HL-60 (cell line): Measurements from ENCODE around the gene EXD1.

Source experiments
- DNase-seq, 2 experiments: peaks; one replicate each; pipeline ENCODE4 v3.0.0-alpha.2; 2010 to 2020; ENCODE audit warnings: low read depth in 1 of 2, low spot score in 1 of 2
- H3K27ac ChIP-seq: fragments of 250-450 bp; sonication (Bioruptor Pico); replicated peaks from 2 replicates; pipeline ENCODE4 v1.5.1; 2020; ENCODE audit warnings: mild to moderate bottlenecking, moderate library complexity
- H3K27me3 ChIP-seq: fragments of 250-450 bp; sonication (Bioruptor Pico); 2 replicates; pipeline ENCODE4 v1.5.1; 2021; ENCODE audit warnings: mild to moderate bottlenecking, moderate library complexity; ENCODE audit not compliant: insufficient read depth, poor library complexity, severe bottlenecking
- H3K4me3 ChIP-seq: replicated peaks from 2 replicates; pipeline ENCODE4 v1.5.1; 2011; ENCODE audit warnings: mild to moderate bottlenecking, control low read depth, low read length; ENCODE audit not compliant: insufficient read depth
- CTCF ChIP-seq: IDR thresholded peaks from one replicate; pipeline ENCODE4 v1.5.1; 2011; ENCODE audit warnings: low read length, control low read depth, inconsistent platforms; ENCODE audit not compliant: insufficient read depth
- GABPA ChIP-seq: IDR thresholded peaks from 2 replicates; pipeline ENCODE4 v1.6.1; 2012; ENCODE audit warnings: low read depth
- POLR2AphosphoS5 ChIP-seq: IDR thresholded peaks from 2 replicates; pipeline ENCODE4 v1.6.1; 2012; ENCODE audit warnings: low read depth
- REST ChIP-seq: IDR thresholded peaks from 2 replicates; pipeline ENCODE4 v1.6.1; 2012; ENCODE audit warnings: low read depth; ENCODE audit not compliant: insufficient replicate concordance
- SPI1 ChIP-seq: IDR thresholded peaks from 2 replicates; pipeline ENCODE4 v1.6.1; 2012; ENCODE audit warnings: low read depth, mild to moderate bottlenecking, borderline replicate concordance
- long read RNA-seq: library from polyadenylated mRNA; unstranded; transcript quantifications from one replicate; pipeline ENCODE4 v2.0.0, GENCODE V29; 2020

Gene EXD1, protein sequence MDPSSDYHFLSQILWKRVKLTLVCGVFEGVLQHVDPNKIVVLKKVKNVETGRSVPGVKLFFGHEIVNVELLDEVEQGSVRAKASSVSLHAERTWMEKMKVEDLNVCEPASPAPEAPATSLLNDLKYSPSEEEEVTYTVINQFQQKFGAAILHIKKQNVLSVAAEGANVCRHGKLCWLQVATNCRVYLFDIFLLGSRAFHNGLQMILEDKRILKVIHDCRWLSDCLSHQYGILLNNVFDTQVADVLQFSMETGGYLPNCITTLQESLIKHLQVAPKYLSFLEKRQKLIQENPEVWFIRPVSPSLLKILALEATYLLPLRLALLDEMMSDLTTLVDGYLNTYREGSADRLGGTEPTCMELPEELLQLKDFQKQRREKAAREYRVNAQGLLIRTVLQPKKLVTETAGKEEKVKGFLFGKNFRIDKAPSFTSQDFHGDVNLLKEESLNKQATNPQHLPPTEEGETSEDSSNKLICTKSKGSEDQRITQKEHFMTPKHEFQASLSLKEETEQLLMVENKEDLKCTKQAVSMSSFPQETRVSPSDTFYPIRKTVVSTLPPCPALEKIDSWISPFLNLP
- long read RNA-seq: 0 reads

DNA sequence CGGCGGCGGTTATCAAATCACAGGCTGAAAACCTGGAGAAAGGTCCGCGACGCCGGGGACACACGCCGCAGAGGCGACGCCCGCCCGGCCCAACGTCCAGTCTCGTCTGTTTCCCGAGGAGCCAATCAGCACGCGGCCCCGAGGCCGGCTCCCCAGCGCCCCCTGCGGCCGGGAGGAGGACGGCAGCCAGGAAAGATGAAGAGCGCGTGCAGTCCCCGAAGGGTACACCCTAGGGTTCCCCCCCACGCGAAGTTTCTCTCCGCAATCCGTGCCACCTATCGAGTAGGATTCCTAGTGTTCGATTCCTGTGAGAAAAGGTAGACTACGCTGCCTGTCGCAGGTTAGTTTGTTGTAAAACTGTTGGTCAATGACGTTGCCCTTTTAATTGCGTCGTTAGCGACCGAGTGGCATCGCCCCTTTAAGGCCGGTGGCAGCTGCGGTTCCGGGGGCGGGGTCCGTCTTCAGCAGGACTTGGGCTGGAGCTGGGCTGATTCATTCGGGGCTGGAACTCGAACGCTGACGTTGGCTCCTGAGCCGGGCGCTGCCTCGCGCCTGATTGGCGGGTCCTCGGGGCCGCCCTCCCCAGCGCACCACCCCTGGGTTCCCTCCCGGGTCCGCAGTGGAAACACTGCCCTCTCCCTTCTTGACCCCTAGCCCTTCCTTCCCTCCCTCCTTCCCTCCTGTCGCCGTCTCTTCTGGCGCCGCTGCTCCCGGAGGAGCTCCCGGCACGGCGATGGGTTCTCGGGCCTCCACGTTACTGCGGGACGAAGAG lies at the start of gene EXD1, which contains the start of gene CHP1:
Gene EXD1 (minus strand): TSS at position 108 of the 772 bp plus-strand sequence. CDS start 4,182 bp downstream, outside the sequence.
Gene CHP1 (plus strand): TSS at position 619 of the 772 bp plus-strand sequence. CDS start 115 bp downstream, at position 734.
- peak within 1 kb of the TSS; percentile 76 for H3K27ac ChIP-seq
- peak; percentile 98 for DNase-seq
- peak within 1 kb of the TSS; percentile 93 for H3K4me3 ChIP-seq
- H3K27me3 ChIP-seq: no peaks in the 10 kb centered on the region
- TF ChIP-seq REST (peak; percentile 39), POLR2AphosphoS5 (no peak), SPI1 (no peak), GABPA (no peak), CTCF (peak; percentile 62)

DNA sequence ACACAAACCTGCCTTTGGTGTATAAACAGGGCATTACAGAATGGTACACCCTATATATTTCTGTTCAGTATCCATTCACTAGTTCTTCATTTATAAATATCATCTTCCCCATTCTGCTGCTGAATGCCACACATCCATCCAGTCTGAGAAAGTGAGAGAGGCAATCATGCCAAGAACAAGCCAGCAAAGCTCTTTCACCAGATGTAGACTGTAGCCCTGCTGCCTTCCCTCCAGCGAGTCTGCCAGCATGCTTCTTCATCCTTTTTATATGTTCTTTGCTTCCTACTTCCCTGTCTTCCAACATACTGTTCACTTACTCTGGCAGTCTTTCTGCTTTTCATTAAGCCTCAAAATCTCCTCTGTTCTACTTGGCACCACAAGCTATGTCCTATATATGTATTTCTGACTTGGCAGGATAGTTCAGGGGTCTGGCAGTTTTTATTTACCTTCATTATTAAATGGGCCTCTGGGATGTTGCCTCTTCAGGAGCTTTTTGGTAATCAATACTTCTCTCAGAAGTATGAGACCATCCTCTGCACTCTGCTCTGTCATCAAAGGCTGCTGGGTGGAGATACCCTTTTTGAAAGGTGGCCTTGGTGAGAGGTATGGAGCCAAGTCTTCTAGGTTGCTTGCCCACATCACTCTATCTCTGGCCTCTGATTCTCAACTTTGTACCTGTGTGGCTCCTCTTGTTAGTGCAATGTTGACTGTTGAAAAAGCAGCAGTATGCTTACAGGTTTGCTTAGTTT lies 49.2 kb upstream of the EXD1 start:
- H3K27me3 ChIP-seq: no peaks in the 10 kb centered on the region
- H3K4me3 ChIP-seq: no peak overlapping the region
- H3K27ac ChIP-seq: peak overlapping the region; percentile 86
- DNase-seq: peak in 1 of 2 experiments; percentile 61
- no peak for TF ChIP-seq POLR2AphosphoS5
- no peak for TF ChIP-seq SPI1
- TF ChIP-seq CTCF: no peak
- no peak for TF ChIP-seq REST
- TF ChIP-seq GABPA: no peak

- H3K27me3 ChIP-seq: no peaks in the 10 kb centered on the region
- TF ChIP-seq SPI1: peak; percentile 71; the same call in 1 of the 2 replicates
- no peak for TF ChIP-seq POLR2AphosphoS5
- no peak overlapping the region for H3K4me3 ChIP-seq
- DNase-seq: peak in 1 of 2 experiments; percentile 76
- peak overlapping the region; percentile 86 for H3K27ac ChIP-seq
Measured at GRCh38 chr15:41278319-41278718, 47.8 kb upstream of the EXD1 start.
